Loucy (cell line): ENCODE results near the gene CASP8.

Source experiments
- H2AFZ ChIP-seq: fragments of 200-600 bp; sonication (generic); 2 replicates; pipeline ENCODE4 v1.6.0; 2016; ENCODE audit warnings: antibody characterized with exemption, mild to moderate bottlenecking, low read length, moderate library complexity
- H3F3A ChIP-seq: fragments of 200-600 bp; 2 replicates; pipeline ENCODE4 v1.6.0; 2016; ENCODE audit warnings: antibody characterized with exemption, low read depth, mild to moderate bottlenecking
- H3K27me3 ChIP-seq: fragments of 200-600 bp; sonication (generic); 2 replicates; pipeline ENCODE4 v1.6.1; 2014; ENCODE audit warnings: low read length, mild to moderate bottlenecking; ENCODE audit not compliant: insufficient read depth, poor library complexity, severe bottlenecking
- H3K36me3 ChIP-seq: fragments of 200-600 bp; sonication (generic); 2 replicates; pipeline ENCODE4 v1.6.1; 2016; ENCODE audit warnings: low read length; ENCODE audit not compliant: insufficient read depth
- H3K4me1 ChIP-seq: fragments of 200-600 bp; sonication (generic); 2 replicates; pipeline ENCODE4 v1.5.1; 2014; ENCODE audit warnings: low read length, mild to moderate bottlenecking; ENCODE audit not compliant: insufficient read depth, poor library complexity, severe bottlenecking
- H3K4me2 ChIP-seq: fragments of 200-600 bp; sonication (generic); 2 replicates; pipeline ENCODE4 v1.6.0; 2014; ENCODE audit warnings: antibody characterized with exemption, low read length, low read depth, mild to moderate bottlenecking; ENCODE audit not compliant: poor library complexity, severe bottlenecking
- H3K4me3 ChIP-seq: fragments of 200-600 bp; sonication (generic); 2 replicates; pipeline ENCODE4 v1.5.1; 2014; ENCODE audit warnings: low read length, mild to moderate bottlenecking, mixed read lengths; ENCODE audit not compliant: poor library complexity, severe bottlenecking
- H3K79me2 ChIP-seq: fragments of 200-600 bp; sonication (generic); 2 replicates; pipeline ENCODE4 v1.6.1; 2014; ENCODE audit warnings: low read length; ENCODE audit not compliant: insufficient read depth
- H3K9ac ChIP-seq: fragments of 200-600 bp; sonication (generic); 2 replicates; pipeline ENCODE4 v1.6.0; 2014; ENCODE audit warnings: mild to moderate bottlenecking, low read depth, low read length, moderate library complexity; ENCODE audit not compliant: poor library complexity, severe bottlenecking
- H3K9me2 ChIP-seq: fragments of 200-600 bp; sonication (generic); replicated peaks from 2 replicates; pipeline ENCODE4 v1.6.1; 2016; ENCODE audit warnings: low read depth, low read length, mixed read lengths
- H3K9me3 ChIP-seq: fragments of 200-600 bp; sonication (generic); 2 replicates; pipeline ENCODE4 v1.6.1; 2014; ENCODE audit warnings: mild to moderate bottlenecking, antibody characterized with exemption, low read length, low read depth; ENCODE audit not compliant: insufficient read depth
- H4K20me1 ChIP-seq: fragments of 200-600 bp; sonication (generic); 2 replicates; pipeline ENCODE4 v1.6.0; 2014; ENCODE audit warnings: antibody characterized with exemption, low read length, mild to moderate bottlenecking; ENCODE audit not compliant: insufficient read depth, poor library complexity, severe bottlenecking
- EZH2phosphoT487 ChIP-seq: fragments of 200-600 bp; IDR thresholded peaks from 2 replicates; pipeline ENCODE4 v1.6.1; 2018; ENCODE audit warnings: antibody characterized with exemption, mild to moderate bottlenecking, moderate library complexity, borderline replicate concordance
- TF ChIP-seq, protein P1 (sequence below): fragments of 200-600 bp; sonication (generic); conservative IDR thresholded peaks from 2 replicates; pipeline ENCODE4 v1.5.1; 2014; ENCODE audit warnings: mild to moderate bottlenecking, antibody characterized with exemption, low read length

Gene CASP8

DNA sequence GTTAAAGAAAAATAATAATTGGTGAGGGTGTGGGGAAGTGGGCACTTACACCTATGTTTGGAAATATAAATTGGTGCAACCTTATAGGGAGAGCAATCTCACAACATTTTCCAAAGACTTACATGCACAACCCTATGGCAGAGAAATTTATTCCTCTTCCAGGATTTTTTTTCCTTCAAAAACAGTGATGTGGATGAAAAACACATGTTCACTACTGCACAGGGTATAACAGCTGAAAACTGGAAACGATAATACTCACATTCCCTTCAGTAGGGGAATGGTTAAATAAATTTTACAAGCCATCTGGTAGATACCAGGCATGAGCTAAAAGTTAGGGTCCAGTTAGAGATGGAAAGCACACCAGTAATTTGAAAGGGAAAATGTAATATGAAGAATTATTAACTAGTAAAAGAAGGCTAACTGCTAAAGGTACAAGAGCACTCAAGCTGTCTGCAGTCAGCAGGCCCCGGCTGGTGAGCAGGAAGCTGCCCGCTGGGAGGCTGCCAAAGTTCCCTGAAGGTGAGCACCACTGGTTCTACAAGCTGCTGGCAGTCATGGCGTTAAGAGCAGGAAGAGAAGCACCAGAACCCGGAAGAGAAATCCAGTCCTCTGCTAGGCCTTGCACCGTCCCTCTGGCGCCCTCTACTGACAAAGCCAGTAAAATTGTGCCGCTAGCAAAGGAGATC, 28.4 kb upstream of the CASP8 start:
- peak overlapping the region; percentile 96 for H3K4me3 ChIP-seq
- H3K79me2 ChIP-seq, result peaks cover 34% of the 10 kb centered on the region
- H3K4me1 ChIP-seq, result peaks cover 34% of the 10 kb centered on the region
- H4K20me1 ChIP-seq, result peaks cover 26% of the 10 kb centered on the region
- H3K9ac ChIP-seq, result peak overlapping the region; percentile 69
- H2AFZ ChIP-seq, result peak overlapping the region; percentile 64
- no peaks in the 10 kb centered on the region for H3K27me3 ChIP-seq
- TF ChIP-seq, protein P1, sequence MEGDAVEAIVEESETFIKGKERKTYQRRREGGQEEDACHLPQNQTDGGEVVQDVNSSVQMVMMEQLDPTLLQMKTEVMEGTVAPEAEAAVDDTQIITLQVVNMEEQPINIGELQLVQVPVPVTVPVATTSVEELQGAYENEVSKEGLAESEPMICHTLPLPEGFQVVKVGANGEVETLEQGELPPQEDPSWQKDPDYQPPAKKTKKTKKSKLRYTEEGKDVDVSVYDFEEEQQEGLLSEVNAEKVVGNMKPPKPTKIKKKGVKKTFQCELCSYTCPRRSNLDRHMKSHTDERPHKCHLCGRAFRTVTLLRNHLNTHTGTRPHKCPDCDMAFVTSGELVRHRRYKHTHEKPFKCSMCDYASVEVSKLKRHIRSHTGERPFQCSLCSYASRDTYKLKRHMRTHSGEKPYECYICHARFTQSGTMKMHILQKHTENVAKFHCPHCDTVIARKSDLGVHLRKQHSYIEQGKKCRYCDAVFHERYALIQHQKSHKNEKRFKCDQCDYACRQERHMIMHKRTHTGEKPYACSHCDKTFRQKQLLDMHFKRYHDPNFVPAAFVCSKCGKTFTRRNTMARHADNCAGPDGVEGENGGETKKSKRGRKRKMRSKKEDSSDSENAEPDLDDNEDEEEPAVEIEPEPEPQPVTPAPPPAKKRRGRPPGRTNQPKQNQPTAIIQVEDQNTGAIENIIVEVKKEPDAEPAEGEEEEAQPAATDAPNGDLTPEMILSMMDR, result peak; percentile 95
- no peak for TF ChIP-seq EZH2phosphoT487
- no peaks in the 10 kb centered on the region for H3K36me3 ChIP-seq
- H3K9me2 ChIP-seq, result no peaks in the 10 kb centered on the region
- H3K4me2 ChIP-seq, result peak overlapping the region; percentile 82
- H3F3A ChIP-seq, result no peaks in the 10 kb centered on the region
- no peaks in the 10 kb centered on the region for H3K9me3 ChIP-seq

DNA sequence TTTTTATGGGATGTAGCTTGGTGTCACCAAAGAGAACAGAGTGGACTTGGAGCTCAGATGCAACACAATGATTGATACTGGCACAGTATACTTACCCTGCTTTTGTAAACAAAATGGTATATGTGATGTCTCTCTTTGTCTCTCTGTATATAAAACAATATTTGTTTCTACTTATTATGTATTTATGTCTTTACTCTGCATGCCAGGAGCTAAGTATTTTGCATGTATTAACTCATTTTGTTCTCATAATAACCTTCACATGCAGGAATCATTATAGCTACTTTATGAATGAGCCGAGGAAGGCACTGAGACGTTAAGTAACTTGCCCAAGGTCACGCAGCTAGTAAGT, 27.9 kb upstream of the CASP8 start:
- Histone ChIP-seq H3K27me3 (no peaks in the 10 kb centered on the region), H3K36me3 (no peaks in the 10 kb centered on the region), H3K4me3 (peak overlapping the region; percentile 96), H4K20me1 (peaks cover 26% of the 10 kb centered on the region), H3K4me2 (peak overlapping the region; percentile 82), H3K4me1 (peaks cover 36% of the 10 kb centered on the region), H3K79me2 (peaks cover 40% of the 10 kb centered on the region), H2AFZ (no peak overlapping the region), H3K9ac (peak overlapping the region; percentile 87), H3F3A (no peaks in the 10 kb centered on the region), H3K9me3 (no peaks in the 10 kb centered on the region), H3K9me2 (no peaks in the 10 kb centered on the region)
- TF ChIP-seq, protein P1, result no peak
- no peak for TF ChIP-seq EZH2phosphoT487

DNA sequence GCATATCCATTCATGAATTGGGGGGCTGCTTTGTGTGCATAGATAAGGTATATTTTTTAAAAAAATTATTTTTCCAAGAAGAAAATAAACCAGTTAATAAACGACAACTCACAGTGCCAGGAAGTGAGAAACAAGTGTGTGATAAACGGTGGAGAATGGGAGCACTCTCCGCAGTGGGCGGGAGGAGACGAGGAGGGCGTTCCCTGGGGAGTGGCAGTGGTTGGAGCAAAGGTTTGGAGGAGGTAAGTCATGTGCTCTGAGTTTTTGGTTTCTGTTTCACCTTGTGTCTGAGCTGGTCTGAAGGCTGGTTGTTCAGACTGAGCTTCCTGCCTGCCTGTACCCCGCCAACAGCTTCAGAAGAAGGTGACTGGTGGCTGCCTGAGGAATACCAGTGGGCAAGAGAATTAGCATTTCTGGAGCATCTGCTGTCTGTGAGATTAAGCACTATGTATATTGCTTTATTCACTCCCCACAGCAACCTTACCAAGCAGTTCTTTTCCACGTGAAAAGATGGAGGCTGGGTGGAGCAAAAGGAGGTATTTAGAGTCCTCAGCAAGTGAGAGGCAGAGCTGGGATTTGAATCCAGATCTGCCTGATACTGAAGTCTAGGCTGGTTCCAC, 27.0 kb upstream of the CASP8 start:
- peak overlapping the region; percentile 82 for H3K4me2 ChIP-seq
- peaks cover 26% of the 10 kb centered on the region for H4K20me1 ChIP-seq
- no peaks in the 10 kb centered on the region for H3K9me3 ChIP-seq
- peak overlapping the region; percentile 87 for H3K9ac ChIP-seq
- peak overlapping the region; percentile 43 for H2AFZ ChIP-seq
- no peaks in the 10 kb centered on the region for H3K27me3 ChIP-seq
- TF ChIP-seq, protein P1, result no peak
- TF ChIP-seq EZH2phosphoT487, result no peak
- H3K36me3 ChIP-seq, result no peaks in the 10 kb centered on the region
- peak overlapping the region; percentile 96 for H3K4me3 ChIP-seq
- H3F3A ChIP-seq, result no peaks in the 10 kb centered on the region
- no peaks in the 10 kb centered on the region for H3K9me2 ChIP-seq
- H3K4me1 ChIP-seq, result peaks cover 44% of the 10 kb centered on the region
- peaks cover 48% of the 10 kb centered on the region for H3K79me2 ChIP-seq
